ENCODE measurements around the gene DHX32.

DHX32 gene

GRCh38 chr10:125846894-125847293 lies 34.2 kb downstream of the DHX32 start:
- no peak for DNase-seq

DNA sequence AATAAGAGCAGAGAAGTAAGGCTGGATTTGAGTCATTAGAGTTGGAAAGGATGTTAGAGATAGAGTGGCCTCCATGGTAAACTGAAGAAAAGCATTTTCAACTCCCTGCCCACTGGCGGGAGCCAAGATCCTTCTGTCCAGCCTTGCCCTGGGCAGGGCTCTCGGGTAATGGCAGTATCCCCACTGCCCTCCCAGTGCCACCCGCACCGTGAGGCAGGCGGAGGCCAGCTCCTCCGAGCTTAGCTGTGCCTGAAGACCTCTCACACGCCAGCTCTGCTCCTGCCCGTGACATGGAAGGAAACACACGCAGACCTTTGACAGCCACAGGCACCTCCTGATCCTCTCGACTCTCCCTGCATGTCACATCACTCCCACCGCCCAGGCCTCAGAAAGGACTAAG lies 35.5 kb downstream of the DHX32 start:
- DNase-seq = no peak

DNA sequence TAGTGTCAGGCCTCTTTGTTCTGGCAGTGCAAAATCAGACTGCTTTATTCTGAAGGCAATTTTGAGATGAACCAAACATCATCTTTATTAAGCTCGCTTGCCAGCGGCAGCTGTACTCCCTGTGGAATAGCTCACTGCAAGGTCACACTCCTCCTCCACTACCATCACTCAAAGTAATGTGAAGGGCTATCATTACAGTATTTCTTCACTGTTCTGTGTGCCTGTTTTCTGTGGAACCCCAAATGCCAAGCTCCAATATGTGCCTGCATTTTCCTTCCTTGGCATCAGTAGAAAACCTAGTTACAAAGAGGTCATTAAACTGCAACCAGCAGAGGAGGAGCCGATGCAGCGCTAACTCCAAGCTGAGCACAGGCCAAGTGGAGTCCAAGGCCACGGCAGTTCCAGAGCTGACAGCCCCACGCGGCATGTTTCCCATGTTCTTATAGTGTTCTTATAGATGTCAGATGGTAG lies 36.3 kb downstream of the DHX32 start:
- DNase-seq = no peak

- no peak for DNase-seq
These were observed 37.3 kb downstream of the DHX32 start for GRCh38 chr10:125843603-125844329.

GRCh38 chr10:125840955-125841354 lies 40.1 kb downstream of the DHX32 start:
- no peak for DNase-seq

DNA sequence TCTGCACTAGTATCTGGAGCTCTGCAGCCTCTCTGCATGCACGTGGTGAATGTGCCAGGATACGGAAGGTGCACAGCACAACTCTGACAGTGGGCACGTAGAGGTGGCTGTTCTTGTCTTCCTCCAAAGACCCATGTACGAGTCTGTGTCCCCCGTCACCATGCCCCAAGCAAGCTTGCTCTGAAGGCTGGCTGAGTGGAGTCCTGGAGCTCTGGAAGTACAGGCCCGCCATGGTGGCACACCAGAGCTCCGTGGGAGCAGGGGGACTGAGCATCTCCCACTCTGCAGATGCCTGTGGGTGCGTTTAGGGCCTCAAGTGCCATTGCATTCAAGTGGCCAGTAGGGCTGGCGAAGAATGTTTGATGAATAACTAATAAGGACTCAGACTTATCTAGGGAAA lies 40.7 kb downstream of the DHX32 start:
- no peak for DNase-seq

GRCh38 chr10:125838802-125839575 lies 42.1 kb downstream of the DHX32 start:
- no peak for DNase-seq

DNA sequence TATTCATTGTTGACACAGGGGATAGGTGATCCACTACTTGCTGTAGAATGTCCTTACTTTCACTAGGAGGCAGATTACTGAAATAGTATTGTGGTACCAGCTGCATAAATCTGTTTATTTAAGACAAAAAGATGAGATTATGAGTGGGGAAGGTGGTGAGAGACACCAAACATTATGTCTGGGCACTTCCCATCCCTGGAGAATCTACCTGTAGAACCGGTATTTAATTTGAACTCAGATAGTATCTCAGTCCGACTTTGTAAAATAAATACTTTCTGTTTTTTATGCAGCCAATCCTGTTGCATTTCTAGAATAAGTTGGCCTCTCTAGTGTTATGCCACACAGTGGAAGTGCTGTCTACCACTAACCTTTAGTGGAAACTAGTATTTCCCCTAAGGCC lies 44.3 kb downstream of the DHX32 start:
- no peak for DNase-seq

DNA sequence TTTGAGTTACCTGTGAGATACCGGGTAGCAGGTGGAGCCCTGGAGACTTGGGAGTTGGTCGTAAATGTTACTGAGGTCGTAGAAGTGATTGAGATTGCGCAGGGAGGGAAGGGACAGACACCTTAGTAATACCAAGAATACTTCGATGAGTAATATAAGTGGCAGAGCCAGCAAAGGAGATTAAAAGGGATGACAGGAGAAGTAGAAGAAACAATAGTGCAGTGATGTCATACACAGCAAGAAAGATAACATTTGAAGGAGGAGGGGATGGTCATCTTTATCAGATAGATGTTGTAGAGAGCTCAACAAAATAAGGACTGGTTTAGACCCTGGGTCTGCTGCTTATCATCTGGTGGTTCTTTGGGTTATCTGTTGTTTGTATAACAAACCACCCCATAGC lies 52.8 kb downstream of the DHX32 start:
- DNase-seq = no peak

DNA sequence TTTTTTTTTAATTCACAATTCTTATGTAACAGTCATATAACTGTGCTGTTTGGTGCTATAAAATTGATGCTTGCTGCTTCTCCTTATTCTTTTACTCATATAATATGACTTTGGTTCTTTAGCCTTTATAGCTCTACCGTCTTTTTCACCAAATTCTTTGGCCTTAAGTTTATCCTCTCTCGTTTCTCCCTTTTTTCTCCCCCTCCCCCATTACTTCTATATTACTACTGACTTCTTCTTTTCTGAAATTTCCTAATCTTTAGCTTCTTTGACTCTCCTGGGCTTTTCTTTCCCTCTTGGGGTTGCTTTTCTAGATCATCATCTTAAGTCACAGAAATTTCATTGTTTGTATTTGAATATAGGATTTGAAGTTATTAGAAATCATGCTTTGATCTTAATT lies 54.0 kb downstream of the DHX32 start:
- no peak for DNase-seq

- DNase-seq = no peak
These were observed 56.4 kb downstream of the DHX32 start for GRCh38 chr10:125824736-125825135.

- peak; percentile 9 for DNase-seq
These were observed 57.3 kb downstream of the DHX32 start for GRCh38 chr10:125823663-125824251.

- peak; percentile 92 for DNase-seq
These were observed 58.0 kb downstream of the DHX32 start, which contains the start of the genes BCCIP and UROS for GRCh38 chr10:125822878-125823662. Gene BCCIP, plus strand, starts transcription at chr10:125823546. Its CDS starts 12 bp downstream, at chr10:125823558. Gene UROS, minus strand, starts transcription at chr10:125823258. Its CDS starts 6,759 bp downstream, at chr10:125816499.

DNA sequence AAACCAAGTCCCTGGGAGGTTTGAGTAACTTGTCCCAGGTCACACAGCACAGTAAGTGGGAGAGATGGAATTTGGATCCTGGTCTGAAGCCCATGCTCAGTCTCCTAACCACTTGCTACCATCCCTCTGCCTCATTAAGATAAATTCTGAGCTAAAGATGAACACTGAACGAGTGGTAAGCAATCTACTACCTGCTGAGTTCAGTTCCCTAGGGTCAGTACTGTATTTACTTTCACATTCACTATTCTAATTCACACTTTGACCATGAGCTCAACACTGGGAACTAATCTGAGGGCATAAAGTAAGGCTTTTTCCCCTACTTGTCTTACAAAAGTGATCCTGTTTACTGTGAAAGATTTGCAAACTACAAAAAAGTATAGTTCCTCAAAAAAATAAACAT lies 60.4 kb downstream of the DHX32 start:
- DNase-seq = no peak

DNA sequence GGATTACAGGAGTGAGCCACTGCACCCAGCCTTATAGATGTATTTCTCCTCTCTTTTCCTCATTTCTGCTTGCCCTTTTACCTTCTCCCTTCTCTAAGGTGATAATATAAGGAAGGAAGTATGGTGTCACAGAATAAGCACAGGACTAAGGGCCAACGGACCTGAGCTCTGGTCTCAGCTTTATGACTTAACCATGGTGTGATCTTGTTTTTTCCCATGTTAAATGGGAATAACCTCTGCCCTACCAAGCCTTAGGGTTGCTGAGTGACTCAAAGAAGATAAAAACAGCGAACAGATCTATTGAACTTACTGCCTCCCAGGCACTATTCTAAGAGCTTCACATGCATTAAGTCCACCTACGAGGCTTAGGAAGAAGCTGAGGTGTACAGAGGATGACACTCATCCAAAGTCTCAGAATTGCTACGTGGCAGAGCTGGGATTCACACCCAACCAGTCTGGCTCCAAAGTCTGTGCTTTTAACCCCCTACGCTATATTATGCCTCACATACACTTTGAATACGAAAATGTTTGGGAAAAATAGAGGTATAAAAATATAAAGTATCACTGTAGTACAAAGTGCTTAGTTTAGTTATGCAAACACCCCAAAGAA lies 63.6 kb downstream of the DHX32 start:
- DNase-seq = no peak

GRCh38 chr10:125816548-125816947 lies 64.5 kb downstream of the DHX32 start:
- DNase-seq = no peak

- no peak for DNase-seq
These were observed 65.3 kb downstream of the DHX32 start for GRCh38 chr10:125815764-125816163.

DNA sequence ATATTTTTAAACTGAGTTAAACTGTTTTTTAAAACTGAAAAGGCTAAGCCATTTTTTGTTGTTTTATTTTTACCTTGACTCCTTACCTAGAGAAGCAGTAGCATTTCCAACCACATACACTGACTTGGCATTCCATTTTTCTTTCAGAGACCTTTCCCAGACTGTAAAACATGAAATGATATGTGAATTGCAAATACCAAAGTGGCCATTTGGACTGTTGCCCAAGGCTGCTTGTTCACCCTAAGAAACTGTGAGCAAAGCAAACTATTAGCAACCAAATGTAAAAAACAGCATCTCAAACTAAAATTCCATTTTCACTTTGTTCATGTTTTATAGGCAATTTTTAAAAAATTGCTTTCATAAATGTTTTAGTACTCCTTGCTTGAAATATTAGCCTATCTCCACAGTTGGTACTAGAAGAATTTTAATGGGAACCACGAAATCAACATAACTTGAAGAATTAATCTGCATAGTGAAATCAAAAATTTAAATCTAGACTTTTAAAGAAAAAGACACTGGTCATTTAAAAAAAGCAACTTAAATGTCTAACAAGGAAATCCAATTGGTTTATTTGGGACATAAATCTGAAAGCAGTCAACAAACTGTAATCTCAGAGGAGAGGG lies 68.9 kb downstream of the DHX32 start:
- no peak for DNase-seq

GRCh38 chr10:125811251-125811650 lies 69.8 kb downstream of the DHX32 start:
- DNase-seq = no peak

- no peak for DNase-seq
These were observed 73.0 kb downstream of the DHX32 start for GRCh38 chr10:125808047-125808446.

DNA sequence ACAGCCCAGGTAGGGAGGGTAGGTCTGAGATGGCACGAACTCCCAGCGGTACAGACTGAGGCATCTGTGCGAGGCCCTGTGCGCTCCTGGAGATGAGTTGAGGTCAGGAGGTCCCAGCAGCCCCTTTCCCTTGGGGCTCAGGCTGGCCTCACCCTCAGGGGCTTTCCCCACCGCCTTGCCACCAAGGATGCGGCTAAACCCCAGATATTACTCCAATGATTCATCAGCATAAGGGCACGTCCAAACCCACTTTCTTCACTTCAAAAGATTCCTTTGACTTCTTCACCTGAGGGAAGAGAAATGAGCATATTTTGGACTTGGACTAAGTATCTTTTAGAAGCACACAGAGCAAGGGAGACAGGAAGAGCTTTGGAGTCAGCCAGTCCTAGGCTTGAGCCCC lies 78.4 kb downstream of the DHX32 start:
- no peak for DNase-seq

- DNase-seq = no peak
These were observed 79.0 kb downstream of the DHX32 start for GRCh38 chr10:125802131-125802530.

Data from stimulated activated CD4-positive, alpha-beta T cell treated with anti-CD3 and anti-CD28 coated beads, Interleukin-4, amount 100 ng/mL, for 24 hours (primary cell).